HepG2 (cell line): ENCODE results near the gene CNGA3. TPM values are rescaled to one million over a fixed set of nuclear protein-coding genes. Genes with fewer than 3 reads are reported as not detected.
A peak's percentile ranks its signal among the peaks of the same experiment; 100 is the strongest.

Experiments
- CENPX ChIP-seq: sonication (generic); formaldehyde crosslinking; IDR thresholded peaks from 2 replicates; pipeline ENCODE4 v1.9.0; 2021; ENCODE audit warnings: mild to moderate bottlenecking, missing genetic modification reagents, moderate library complexity
- CREB1 ChIP-seq, 2 experiments: fragments of 450-650 bp in 1 of 2; IDR thresholded peaks; 2 replicates each; pipeline ENCODE4 v1.6.1; 2016 to 2017; ENCODE audit warnings: control low read depth in 1 of 2, mild to moderate bottlenecking in 1 of 2, missing compliant biosample characterization in 1 of 2, missing genetic modification characterization in 1 of 2
- GATAD2A ChIP-seq: IDR thresholded peaks from 2 replicates; pipeline ENCODE4 v1.6.1; 2016
- HOXA5 ChIP-seq: sonication (generic); formaldehyde crosslinking; IDR thresholded peaks from 2 replicates; pipeline ENCODE4 v1.4.0; 2020; ENCODE audit warnings: missing genetic modification reagents
- IRF9 ChIP-seq: sonication (generic); formaldehyde crosslinking; IDR thresholded peaks from 2 replicates; pipeline ENCODE4 v1.8.0; 2022; ENCODE audit warnings: missing genetic modification reagents, mild to moderate bottlenecking, borderline replicate concordance
- MEF2D ChIP-seq: sonication (generic); formaldehyde crosslinking; IDR thresholded peaks from 2 replicates; pipeline ENCODE4 v1.5.1; 2020; ENCODE audit warnings: mild to moderate bottlenecking, missing genetic modification reagents
- MIXL1 ChIP-seq: IDR thresholded peaks from 2 replicates; pipeline ENCODE4 v1.6.1; 2016
- NFKB2 ChIP-seq: sonication (generic); formaldehyde crosslinking; IDR thresholded peaks from 2 replicates; pipeline ENCODE4 v1.4.0; 2020; ENCODE audit warnings: missing genetic modification reagents, borderline replicate concordance
- NR2F1 ChIP-seq, 2 experiments: fragments of 450-650 bp in 1 of 2; formaldehyde crosslinking in 1 of 2; IDR thresholded peaks; 2 replicates each; pipeline versions ENCODE4 v1.5.0 to v1.6.1; 2016 to 2020; ENCODE audit warnings: mild to moderate bottlenecking in 1 of 2, missing compliant biosample characterization in 1 of 2, missing genetic modification reagents in 1 of 2, moderate library complexity in 1 of 2
- NR2F6 ChIP-seq, 2 experiments: IDR thresholded peaks; 2 replicates each; pipeline ENCODE4 v1.6.1; 2016; ENCODE audit warnings: antibody characterized with exemption in 1 of 2, mild to moderate bottlenecking in 1 of 2
- POGZ ChIP-seq: sonication (generic); formaldehyde crosslinking; IDR thresholded peaks from 2 replicates; pipeline ENCODE4 v1.4.0; 2020; ENCODE audit warnings: mild to moderate bottlenecking, missing genetic modification reagents
- RAD21 ChIP-seq: fragments of 450-650 bp; formaldehyde crosslinking; IDR thresholded peaks from 2 replicates; pipeline ENCODE4 v1.5.0; 2020; ENCODE audit warnings: mild to moderate bottlenecking
- RARA ChIP-seq: IDR thresholded peaks from 2 replicates; pipeline ENCODE4 v1.6.1; 2016; ENCODE audit warnings: missing genetic modification reagents, missing compliant biosample characterization
- REPIN1 ChIP-seq: sonication (generic); formaldehyde crosslinking; IDR thresholded peaks from 2 replicates; pipeline ENCODE4 v1.8.0; 2022; ENCODE audit warnings: missing genetic modification reagents, low read depth, mild to moderate bottlenecking, borderline replicate concordance
- SMC3 ChIP-seq: IDR thresholded peaks from 2 replicates; pipeline ENCODE4 v1.6.1; 2011; ENCODE audit warnings: low read length, improper control_type of control experiment
- SNAPC4 ChIP-seq: sonication (generic); formaldehyde crosslinking; IDR thresholded peaks from 2 replicates; pipeline ENCODE4 v1.4.0; 2020; ENCODE audit warnings: mild to moderate bottlenecking, missing genetic modification reagents
- SOX13 ChIP-seq, 3 experiments: fragments of 450-650 bp in 1 of 3; sonication (generic) in 1 of 3; formaldehyde crosslinking in 1 of 3; IDR thresholded peaks in 2 of 3; conservative IDR thresholded peaks in 1 of 3; 2 replicates each; pipeline versions ENCODE4 v1.5.0 to v1.6.1; 2016 to 2020; ENCODE audit warnings: antibody characterized with exemption in 1 of 3, mild to moderate bottlenecking in 1 of 3, missing compliant biosample characterization in 1 of 3, missing genetic modification reagents in 1 of 3, moderate library complexity in 1 of 3
- SOX5 ChIP-seq: IDR thresholded peaks from 2 replicates; pipeline ENCODE4 v1.6.1; 2016; ENCODE audit warnings: borderline replicate concordance
- SRSF4 ChIP-seq: fragments of 200-400 bp; formaldehyde crosslinking; IDR thresholded peaks from one replicate; pipeline ENCODE4 v1.6.1; 2018; ENCODE audit warnings: mild to moderate bottlenecking, low read depth, low read length, moderate library complexity; ENCODE audit not compliant: poor library complexity, severe bottlenecking
- STAT5B ChIP-seq: sonication (generic); formaldehyde crosslinking; IDR thresholded peaks from 2 replicates; pipeline ENCODE4 v1.4.0; 2020; ENCODE audit warnings: missing genetic modification reagents
- TARDBP ChIP-seq: sonication (generic); formaldehyde crosslinking; IDR thresholded peaks from 2 replicates; pipeline ENCODE4 v1.8.0; 2022; ENCODE audit warnings: mild to moderate bottlenecking, missing genetic modification reagents
- U2AF1 ChIP-seq: fragments of 200-400 bp; formaldehyde crosslinking; optimal IDR thresholded peaks from 2 replicates; pipeline ENCODE3; 2017; ENCODE audit warnings: mild to moderate bottlenecking, low read depth, low read length
- ZMYM3 ChIP-seq: sonication (generic); formaldehyde crosslinking; IDR thresholded peaks from 2 replicates; pipeline ENCODE4 v1.5.1; 2020; ENCODE audit warnings: mild to moderate bottlenecking, missing genetic modification reagents
- ZNF160 ChIP-seq: sonication (generic); formaldehyde crosslinking; IDR thresholded peaks from 2 replicates; pipeline ENCODE4 v1.8.0; 2022; ENCODE audit warnings: mild to moderate bottlenecking, inconsistent platforms, missing genetic modification reagents
- ZNF644 ChIP-seq: IDR thresholded peaks from 2 replicates; pipeline ENCODE4 v1.6.1; 2016; ENCODE audit warnings: low read depth
- polyA plus RNA-seq, 8 experiments: library from polyadenylated mRNA; depleted of rRNA in 3 of 8; stranded (reverse) in 7 of 8; unstranded in 1 of 8; fragments of >200 nt; fragmentation: Illumina TruSeq in 4 of 8; extraction: Trizol in 4 of 8; gene quantifications; 2 replicates each; pipeline versions ENCODE4 v1.2.1 to v1.2.3, GENCODE V29; 2011 to 2016; ENCODE audit warnings: low read depth in 4 of 8, missing spikeins in 1 of 8, mixed read lengths in 1 of 8; ENCODE audit not compliant: insufficient read depth in 1 of 8
- total RNA-seq, 5 experiments: library from RNA; depleted of rRNA; stranded (reverse); fragments of >200 nt; fragmentation: Illumina TruSeq; extraction: Trizol; gene quantifications; 2 replicates each; pipeline ENCODE4 v1.2.3, GENCODE V29; 2016; ENCODE audit warnings: low read depth in 1 of 5

Gene CNGA3
- total and polyA plus RNA-seq, 2 of the 13 experiments (the other 11 are each of a cell fraction or from before 2014, with no cell fraction given): not detected

- TF ChIP-seq IRF9 (CRISPR knock-in tag) (no peak), POGZ (CRISPR knock-in tag) (0 out of 2 replicates have a peak, but pooled peaks have one; percentile 23), NFKB2 (CRISPR knock-in tag) (no peak), NR2F6 (IDR thresholded peaks at IDR 0.05) (peak; percentile 98), NR2F6 (CRISPR knock-in tag; IDR thresholded peaks at IDR 0.05) (peak; percentile 98), SOX5 (0 out of 2 replicates have a peak, but pooled peaks have one; percentile 36), HOXA5 (CRISPR knock-in tag) (no peak), MEF2D (CRISPR knock-in tag) (0 out of 2 replicates have a peak, but pooled peaks have one; percentile 28), SRSF4 (no peak), STAT5B (no peak), GATAD2A (CRISPR knock-in tag) (0 out of 2 replicates have a peak, but pooled peaks have one; percentile 26), CENPX (CRISPR knock-in tag) (no peak), SNAPC4 (CRISPR knock-in tag) (no peak), NR2F1 (CRISPR knock-in tag; IDR thresholded peaks at IDR 0.05) (peak; percentile 95 to 96), RAD21 (CRISPR knock-in tag) (peak; percentile 65), RARA (peak; percentile 56), SOX13 (IDR thresholded peaks at IDR 0.05) (no peak), SOX13 (CRISPR knock-in tag; conservative IDR thresholded peaks at IDR 0.05 in 1 of 2, IDR thresholded peaks at IDR 0.05 in 1 of 2) (peak in 1 of 2 experiments; percentile 52; a peak in 1 of 4 replicates), MIXL1 (no peak), TARDBP (CRISPR knock-in tag) (peak; percentile 38; the same call in 1 of the 2 replicates), ZNF160 (CRISPR knock-in tag) (no peak), SMC3 (peak; percentile 79), CREB1 (IDR thresholded peaks at IDR 0.05) (no peak), CREB1 (CRISPR knock-in tag; IDR thresholded peaks at IDR 0.05) (0 out of 2 replicates have a peak, but pooled peaks have one; percentile 29), ZMYM3 (no peak), REPIN1 (CRISPR knock-in tag) (peak; percentile 45; the same call in 1 of the 2 replicates), U2AF1 (no peak), ZNF644 (CRISPR knock-in tag) (peak; percentile 40; the same call in 1 of the 2 replicates)
Observed at GRCh38 chr2:98412751-98413458, 66.6 kb downstream of the CNGA3 start (continued).
